ENCODE measurements around the gene SLC44A5. TPM values are rescaled to one million over a fixed set of nuclear protein-coding genes. Genes with fewer than 3 reads are reported as not detected.

The SLC44A5 gene
- polyA plus RNA-seq, result 4.6 and 6.8 TPM in 2 replicates

DNA sequence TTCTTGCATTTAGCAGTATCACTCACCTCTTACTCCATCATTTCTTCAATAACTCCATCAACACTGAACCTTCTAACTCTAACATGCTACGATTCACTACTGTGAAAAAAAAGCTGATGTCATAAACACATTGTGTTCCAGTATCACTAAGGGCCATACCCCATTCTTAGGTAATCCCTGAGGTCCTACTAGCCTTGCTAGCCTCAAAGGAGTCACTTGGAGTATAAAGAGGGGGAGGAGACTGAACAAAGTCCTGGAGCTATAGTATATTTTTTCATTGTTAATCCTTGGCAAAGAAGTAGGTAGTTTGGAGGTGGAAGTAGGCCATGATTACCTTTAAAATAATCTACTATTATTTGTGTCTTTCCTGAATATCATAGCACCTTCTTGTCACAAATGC is at the start of gene SLC44A5:
Gene SLC44A5, minus strand, starts transcription at position 101 of the 400 bp plus-strand sequence. CDS start 69,667 bp downstream, outside the sequence.

Other genes starting within 250 kb of the SLC44A5 start
- 91.0 and 123 TPM in 2 replicates for gene ACADM, start 113.6 kb upstream of the SLC44A5 start, polyA plus RNA-seq
- gene RABGGTB, start 175.1 kb upstream of the SLC44A5 start, polyA plus RNA-seq, result 110 and 129 TPM in 2 replicates
- 0.11 and 0.35 TPM in 2 replicates for gene MSH4, start 185.8 kb upstream of the SLC44A5 start, polyA plus RNA-seq